Adrenal gland (tissue), 12 donors: ENCODE results near the gene ZFYVE16. TPM values are rescaled to one million over a fixed set of nuclear protein-coding genes. Genes with fewer than 3 reads are reported as not detected.

Source experiments
- DNase-seq, 7 donors: peaks; one replicate each; pipeline ENCODE4 v3.0.0-alpha.2; 2019 to 2020
- H3K27ac ChIP-seq, 5 donors: fragments of 200-600 bp; sonication (generic) in 4 of 5; 1 replicate in 3 of 5; 2 replicates in 2 of 5; pipeline versions ENCODE4 v1.5.1 to v1.8.0; 2016 to 2020; ENCODE audit warnings: mild to moderate bottlenecking in 1 of 5
- H3K27me3 ChIP-seq: fragments of 200-600 bp; 2 replicates; pipeline ENCODE4 v1.8.0; 2021
- H3K36me3 ChIP-seq, 2 donors: fragments of 200-600 bp; replicated peaks in 1 of 2; 1 replicate in 1 of 2; 2 replicates in 1 of 2; pipeline versions ENCODE4 v1.5.1 to v1.8.0; 2018 to 2022
- H3K4me1 ChIP-seq, 2 donors: fragments of 200-600 bp; replicated peaks in 1 of 2; 1 replicate in 1 of 2; 2 replicates in 1 of 2; pipeline versions ENCODE4 v1.5.1 to v1.8.0; 2018 to 2021
- H3K4me3 ChIP-seq, 4 donors: fragments of 200-600 bp; sonication (generic) in 3 of 4; one replicate each; pipeline ENCODE4 v1.5.1; 2016 to 2018
- H3K9me3 ChIP-seq, 3 donors: fragments of 200-600 bp; sonication (generic) in 1 of 3; replicated peaks in 1 of 3; 1 replicate in 2 of 3; 2 replicates in 1 of 3; pipeline versions ENCODE4 v1.5.1 to v1.8.0; 2016 to 2021
- POLR2A ChIP-seq, 2 donors: fragments of 450-650 bp; IDR thresholded peaks; one replicate each; pipeline ENCODE4 v1.6.1; 2017; ENCODE audit warnings: antibody characterized with exemption in 2 of 2, mild to moderate bottlenecking in 2 of 2, moderate library complexity in 1 of 2
- WGBS, 4 donors: extraction: QIAGEN DNeasy Blood & Tissue Kit in 2 of 4; methylation state at CpG; one replicate each; pipeline versions ENCODE4 v1.1.5 to v1.1.7; 2013 to 2017; 5-methylcytosine and 5-hydroxymethylcytosine counted together
- intact Hi-C, 2 donors: fragments of 100-400 bp; cut with DNase I; formaldehyde crosslinking; loops; one replicate each; pipeline versions ENCODE4 v1.14.1 to v1.15.0; 2022 to 2023
- polyA plus RNA-seq, 3 donors: library from polyadenylated mRNA; stranded (reverse); fragments of 200-250 nt in 2 of 3; fragments of 350-450 nt in 1 of 3; fragmentation: Illumina TruSeq in 1 of 3; extraction: RNeasy Lipid Tissue Mini Kit (QIAGEN cat#74804) in 1 of 3; gene quantifications; one replicate each; pipeline ENCODE4 v1.2.3, GENCODE V29; 2013 to 2014
- total RNA-seq, 9 donors: library from RNA; depleted of rRNA in 4 of 9; stranded (reverse); fragments of >200 nt in 4 of 9; fragments of 120-200 nt in 1 of 9; fragmentation: NEBNext Ultra II Directional in 1 of 9; extraction: Animal tissue kit (Norgen Biotek cat#: 25700) in 1 of 9; gene quantifications; one replicate each; pipeline versions ENCODE4 v1.1.0 to v1.2.4, GENCODE V29; 2013 to 2023
- TF ChIP-seq, protein P1 (sequence below), 6 experiments: fragments of 450-650 bp in 4 of 6; fragments of 200-600 bp in 2 of 6; sonication (generic) in 1 of 6; IDR thresholded peaks; 1 replicate in 5 of 6; 2 replicates in 1 of 6; pipeline versions ENCODE4 v1.5.1 to v1.8.0; 2016 to 2021; ENCODE audit warnings: antibody characterized with exemption in 6 of 6, mild to moderate bottlenecking in 2 of 6, moderate library complexity in 1 of 6
- donor health status: healthy with polysubstance abuse.
- donor health status: Bipolar disorder and iron deficiency.
- donor health status: DM: yes; HTN: yes; CAD: no.
- donor health status: DM: no; HTN: no; CAD: no.
- donor health status: DM: no; HTN: no; CAD: no.
- donor health status: DM: yes; HTN: yes; CAD: no.

ZFYVE16 gene
- total and polyA plus RNA-seq, 12 donors: 14.3 to 56.3 (median 36.4) TPM

DNA sequence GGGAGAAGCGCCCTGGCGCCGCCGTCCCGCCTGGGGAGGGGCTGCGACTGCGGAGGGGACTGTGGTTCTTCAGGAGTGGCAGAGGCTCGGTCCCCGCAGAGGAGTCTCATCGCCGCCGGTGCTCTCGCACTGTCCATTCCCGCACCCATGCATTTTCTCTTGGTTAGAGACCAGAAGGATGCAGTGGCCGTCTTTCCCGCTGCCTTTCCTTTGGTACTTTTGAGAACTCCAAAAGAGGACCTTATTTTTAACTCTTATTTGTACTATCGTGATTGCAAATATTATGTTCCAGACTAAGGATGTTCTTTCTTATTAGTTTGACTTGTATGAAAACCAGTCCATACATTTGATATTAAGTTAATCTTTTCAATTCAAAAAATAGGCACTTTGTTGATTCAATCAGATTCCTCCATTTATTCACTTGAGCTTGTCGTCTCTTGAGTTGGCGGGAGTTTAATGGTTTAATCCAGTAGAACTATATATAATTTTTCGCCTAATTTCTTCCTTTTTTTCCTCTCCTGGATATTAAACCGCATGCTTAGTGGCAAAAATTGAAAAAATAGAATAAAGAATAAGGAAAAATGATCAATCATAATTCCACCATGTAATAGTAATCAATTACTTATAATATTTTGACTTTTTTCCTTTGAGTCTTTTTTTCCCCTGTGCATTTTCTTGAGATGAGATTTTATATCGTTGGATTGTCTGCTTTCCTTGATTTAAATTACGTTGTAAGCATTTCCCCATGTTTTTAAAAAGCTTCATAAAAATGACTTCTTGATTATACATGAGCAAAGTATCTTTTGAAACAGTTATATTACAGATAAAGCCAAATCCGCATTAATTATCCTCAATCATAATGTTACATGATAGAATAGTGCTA, 861 bp downstream of the ZFYVE16 start:
- Histone ChIP-seq H3K27ac (peak overlapping the region; percentile 86 to 99 (median 94)), H3K36me3 (no peaks in the 10 kb centered on the region), H3K4me1 (peaks cover 10 to 42% of the 10 kb centered on the region in 2 donors), H3K4me3 (peak overlapping the region; percentile 37 to 70 (median 53)), H3K27me3 (no peaks in the 10 kb centered on the region), H3K9me3 (no peaks in the 10 kb centered on the region)
- TF ChIP-seq, protein P1, sequence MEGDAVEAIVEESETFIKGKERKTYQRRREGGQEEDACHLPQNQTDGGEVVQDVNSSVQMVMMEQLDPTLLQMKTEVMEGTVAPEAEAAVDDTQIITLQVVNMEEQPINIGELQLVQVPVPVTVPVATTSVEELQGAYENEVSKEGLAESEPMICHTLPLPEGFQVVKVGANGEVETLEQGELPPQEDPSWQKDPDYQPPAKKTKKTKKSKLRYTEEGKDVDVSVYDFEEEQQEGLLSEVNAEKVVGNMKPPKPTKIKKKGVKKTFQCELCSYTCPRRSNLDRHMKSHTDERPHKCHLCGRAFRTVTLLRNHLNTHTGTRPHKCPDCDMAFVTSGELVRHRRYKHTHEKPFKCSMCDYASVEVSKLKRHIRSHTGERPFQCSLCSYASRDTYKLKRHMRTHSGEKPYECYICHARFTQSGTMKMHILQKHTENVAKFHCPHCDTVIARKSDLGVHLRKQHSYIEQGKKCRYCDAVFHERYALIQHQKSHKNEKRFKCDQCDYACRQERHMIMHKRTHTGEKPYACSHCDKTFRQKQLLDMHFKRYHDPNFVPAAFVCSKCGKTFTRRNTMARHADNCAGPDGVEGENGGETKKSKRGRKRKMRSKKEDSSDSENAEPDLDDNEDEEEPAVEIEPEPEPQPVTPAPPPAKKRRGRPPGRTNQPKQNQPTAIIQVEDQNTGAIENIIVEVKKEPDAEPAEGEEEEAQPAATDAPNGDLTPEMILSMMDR (IDR thresholded peaks at IDR 0.05): peak in 2 of 6 experiments; percentile 3 to 10
- no peak for TF ChIP-seq POLR2A (IDR thresholded peaks at IDR 0.05)
- WGBS, 4 donors: 5 to 8% (median 5%) methylated on average over 15 to 24 of the region's 24 CpGs
- intact Hi-C loops: no loop called here
- peak in 6 of 7 donors; percentile 65 to 78 (median 70) for DNase-seq

DNA sequence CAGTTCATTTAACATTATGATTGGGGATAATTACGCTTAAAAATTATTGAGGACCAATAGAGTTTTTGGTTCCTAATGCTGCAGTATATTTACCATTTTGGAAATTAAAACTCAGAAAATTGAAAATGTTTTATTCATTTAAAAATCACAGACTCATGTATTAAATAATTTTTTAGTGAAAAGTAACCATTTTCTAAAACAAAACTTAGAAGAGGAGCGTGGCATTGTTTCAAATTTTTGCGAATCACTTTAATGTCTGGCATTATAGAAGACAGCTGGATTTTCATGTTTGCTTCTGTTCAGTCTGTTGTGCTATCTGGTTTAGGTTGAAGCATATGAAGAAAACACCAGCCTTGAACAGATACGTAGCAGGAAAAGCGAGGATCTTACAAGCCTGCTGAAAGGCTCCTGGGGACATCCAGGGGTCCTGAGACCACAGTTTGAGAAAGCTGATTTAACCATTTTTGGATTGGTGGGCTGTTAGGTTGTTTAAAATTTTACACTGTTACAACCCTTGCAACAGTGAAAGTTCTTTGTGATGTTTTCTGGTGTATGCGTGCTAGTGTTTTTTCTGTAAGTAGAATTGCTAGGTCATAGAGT, 1.6 kb downstream of the ZFYVE16 start:
- H3K9me3 ChIP-seq: no peaks in the 10 kb centered on the region
- peak overlapping the region in 2 of 4 donors; percentile 60 to 70 for H3K4me3 ChIP-seq
- TF ChIP-seq, protein P1 (IDR thresholded peaks at IDR 0.05): no peak
- TF ChIP-seq POLR2A (IDR thresholded peaks at IDR 0.05): no peak
- DNase-seq: no peak
- peaks cover 10 to 42% of the 10 kb centered on the region in 2 donors for H3K4me1 ChIP-seq
- WGBS, 4 donors: 35 to 46% (median 42%) methylated on average over 6 of the region's 6 CpGs
- peak overlapping the region in 1 of 5 donors; percentile 20 for H3K27ac ChIP-seq
- no peaks in the 10 kb centered on the region for H3K36me3 ChIP-seq
- intact Hi-C loops: no loop called here
- H3K27me3 ChIP-seq: no peaks in the 10 kb centered on the region

DNA sequence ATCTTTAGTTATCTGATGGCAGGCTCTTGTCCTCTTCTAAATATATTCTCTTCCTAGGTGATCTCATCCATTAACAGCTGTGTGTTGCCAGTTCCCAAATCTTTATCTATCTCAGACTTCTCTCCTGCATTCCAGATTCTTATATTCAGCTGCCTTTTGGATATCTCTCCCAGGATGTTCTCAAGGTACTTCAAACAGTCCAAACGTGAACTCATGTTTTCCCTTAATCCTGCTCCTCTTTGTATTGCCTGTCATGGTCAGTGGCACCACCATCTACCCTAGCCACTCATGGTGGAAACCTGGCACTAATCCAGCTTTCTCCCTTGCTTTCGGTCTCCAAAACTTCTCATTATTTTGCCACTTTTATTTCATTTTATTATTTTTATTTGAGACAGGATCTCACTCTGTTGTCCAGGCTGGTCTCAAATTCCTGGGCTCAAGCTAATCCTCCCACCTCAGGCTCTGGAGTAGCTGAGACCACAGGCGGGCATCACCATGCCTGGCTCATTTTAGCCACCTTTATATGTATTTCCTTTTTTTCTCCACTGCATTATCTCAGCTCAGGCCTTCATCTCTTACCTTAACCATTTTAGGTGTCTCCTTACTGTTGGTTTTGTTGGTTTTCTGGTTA, 3.8 kb downstream of the ZFYVE16 start:
- Histone ChIP-seq H3K4me1 (peaks cover 7 to 35% of the 10 kb centered on the region in 2 donors), H3K4me3 (no peak overlapping the region), H3K9me3 (no peaks in the 10 kb centered on the region), H3K36me3 (no peaks in the 10 kb centered on the region), H3K27ac (no peak overlapping the region), H3K27me3 (no peaks in the 10 kb centered on the region)
- 71 to 79% (median 76%) methylated on average over 3 of the region's 3 CpGs for WGBS, 4 donors
- TF ChIP-seq POLR2A (IDR thresholded peaks at IDR 0.05): no peak
- TF ChIP-seq, protein P1 (IDR thresholded peaks at IDR 0.05): no peak
- intact Hi-C loops: no loop called here
- peak in 2 of 7 donors; percentile 17 to 33 for DNase-seq

DNA sequence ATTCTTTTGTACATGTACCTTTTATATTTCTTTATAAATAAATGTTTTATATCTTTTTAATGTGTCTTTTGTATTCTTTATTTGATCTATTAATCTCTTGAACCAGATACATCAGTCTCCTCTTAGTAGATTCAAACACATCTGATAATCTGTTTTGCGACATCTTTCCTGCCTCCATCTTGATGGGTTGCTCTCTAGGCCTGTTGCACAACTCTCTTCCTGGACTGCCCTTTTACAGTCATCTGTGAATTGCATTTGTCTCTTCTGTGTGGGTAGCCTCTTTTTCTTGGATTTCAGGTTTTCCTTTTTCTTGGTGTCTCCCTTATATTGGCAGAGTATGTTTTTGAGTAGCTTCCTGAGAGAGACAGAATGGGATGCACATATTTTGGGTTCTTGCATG, 6.2 kb downstream of the ZFYVE16 start:
- Histone ChIP-seq H3K36me3 (no peaks in the 10 kb centered on the region), H3K4me3 (no peak overlapping the region), H3K4me1 (peaks cover 6 to 28% of the 10 kb centered on the region in 2 donors), H3K9me3 (no peaks in the 10 kb centered on the region), H3K27me3 (no peaks in the 10 kb centered on the region), H3K27ac (no peak overlapping the region)
- WGBS, 4 donors: 87 to 100% (median 98%) methylated on average over 1 of the region's 1 CpG
- intact Hi-C loops: no loop called here
- no peak for DNase-seq
- TF ChIP-seq, protein P1 (IDR thresholded peaks at IDR 0.05): no peak
- TF ChIP-seq POLR2A (IDR thresholded peaks at IDR 0.05): no peak
